Thyroid gland (tissue), 4 donors: Measurements from ENCODE around the gene MAGEA9B.

Source experiments
- POLR2A ChIP-seq, 2 donors: fragments of 450-650 bp; IDR thresholded peaks; one replicate each; pipeline ENCODE4 v1.6.1; 2017; ENCODE audit warnings: antibody characterized with exemption in 2 of 2, mild to moderate bottlenecking in 2 of 2, moderate library complexity in 1 of 2
- TF ChIP-seq, protein P1 (sequence below), 6 experiments: fragments of 200-600 bp in 3 of 6; fragments of 450-650 bp in 3 of 6; sonication (generic) in 3 of 6; IDR thresholded peaks; one replicate each; pipeline ENCODE4 v1.5.1; 2016 to 2019; ENCODE audit warnings: antibody characterized with exemption in 6 of 6, mild to moderate bottlenecking in 2 of 6, inconsistent platforms in 1 of 6, moderate library complexity in 1 of 6

DNA sequence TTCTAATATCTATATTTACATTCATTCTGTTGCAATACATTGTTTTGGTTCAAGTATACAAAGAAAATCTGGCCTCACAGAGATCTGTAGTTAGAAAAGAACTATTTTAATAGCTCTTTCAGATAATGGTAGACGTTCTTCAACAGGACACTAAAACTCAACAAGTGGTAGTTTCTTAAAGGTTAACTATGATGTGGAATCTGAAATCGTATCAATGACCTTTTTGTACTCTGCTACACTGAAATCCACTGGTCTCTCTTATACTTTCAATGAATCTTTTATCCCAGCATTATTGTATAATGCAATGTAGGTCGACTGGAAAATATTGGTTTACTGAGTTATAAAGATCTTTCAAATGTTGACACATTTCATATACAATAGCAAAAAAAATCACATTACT, 31.6 kb upstream of the MAGEA9B start:
- TF ChIP-seq, protein P1, sequence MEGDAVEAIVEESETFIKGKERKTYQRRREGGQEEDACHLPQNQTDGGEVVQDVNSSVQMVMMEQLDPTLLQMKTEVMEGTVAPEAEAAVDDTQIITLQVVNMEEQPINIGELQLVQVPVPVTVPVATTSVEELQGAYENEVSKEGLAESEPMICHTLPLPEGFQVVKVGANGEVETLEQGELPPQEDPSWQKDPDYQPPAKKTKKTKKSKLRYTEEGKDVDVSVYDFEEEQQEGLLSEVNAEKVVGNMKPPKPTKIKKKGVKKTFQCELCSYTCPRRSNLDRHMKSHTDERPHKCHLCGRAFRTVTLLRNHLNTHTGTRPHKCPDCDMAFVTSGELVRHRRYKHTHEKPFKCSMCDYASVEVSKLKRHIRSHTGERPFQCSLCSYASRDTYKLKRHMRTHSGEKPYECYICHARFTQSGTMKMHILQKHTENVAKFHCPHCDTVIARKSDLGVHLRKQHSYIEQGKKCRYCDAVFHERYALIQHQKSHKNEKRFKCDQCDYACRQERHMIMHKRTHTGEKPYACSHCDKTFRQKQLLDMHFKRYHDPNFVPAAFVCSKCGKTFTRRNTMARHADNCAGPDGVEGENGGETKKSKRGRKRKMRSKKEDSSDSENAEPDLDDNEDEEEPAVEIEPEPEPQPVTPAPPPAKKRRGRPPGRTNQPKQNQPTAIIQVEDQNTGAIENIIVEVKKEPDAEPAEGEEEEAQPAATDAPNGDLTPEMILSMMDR (IDR thresholded peaks at IDR 0.05), result no peak
- no peak for TF ChIP-seq POLR2A (IDR thresholded peaks at IDR 0.05)
